Fibroblast of skin of right biceps (primary cell): ENCODE measurements around the gene PHF21A.
"Not testable (repeated sequence)": the region's sequence is repeated elsewhere in the genome, so short reads cannot be mapped to it uniquely, and the experiment has no call there.

Experiments used
- DNase-seq: peaks from one replicate; pipeline ENCODE4 v3.0.0-alpha.2; 2013

PHF21A gene

DNA sequence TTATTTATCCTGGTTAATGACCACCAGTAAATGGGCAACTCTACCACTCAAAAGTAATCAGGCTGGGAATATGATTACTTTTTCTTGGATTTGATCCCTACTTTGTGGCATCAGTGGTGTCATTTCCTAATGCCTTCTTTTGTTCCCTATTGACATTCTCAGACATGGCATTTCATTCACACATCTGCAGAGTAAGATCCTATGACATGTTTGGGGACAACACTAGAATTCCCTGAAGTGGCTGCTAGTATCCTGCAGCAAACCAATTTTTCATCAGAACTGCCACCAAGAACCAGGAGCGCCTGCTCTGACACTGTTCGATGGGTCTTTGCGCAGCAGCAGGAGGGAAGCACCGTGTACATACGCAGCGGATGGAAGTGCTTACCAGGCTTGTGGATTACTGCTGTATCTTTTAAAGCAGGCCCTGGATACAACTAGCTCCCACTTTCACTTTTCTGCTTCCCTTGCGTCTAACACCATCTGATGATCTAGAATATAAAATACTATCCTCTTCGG is 101.1 kb downstream of the PHF21A start:
- DNase-seq, result no peak

DNA sequence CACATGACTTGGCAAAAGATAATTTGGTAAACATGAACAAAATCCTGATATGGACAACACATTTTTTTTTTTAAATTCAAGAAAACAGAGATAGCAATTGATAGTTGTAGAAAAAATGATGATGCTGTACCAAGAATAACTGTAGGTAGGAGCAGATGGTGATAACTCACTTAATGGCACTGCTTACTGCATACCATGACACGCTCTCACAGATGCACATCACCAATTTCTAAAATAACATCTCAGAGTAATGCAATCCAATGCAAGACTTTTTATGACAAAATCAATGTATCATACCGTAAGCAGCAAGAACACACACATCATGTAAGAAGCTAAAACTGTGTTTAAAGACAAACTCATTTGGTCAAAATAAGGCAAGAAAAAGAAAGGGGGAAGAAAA is 102.6 kb downstream of the PHF21A start:
- DNase-seq, result no peak

DNA sequence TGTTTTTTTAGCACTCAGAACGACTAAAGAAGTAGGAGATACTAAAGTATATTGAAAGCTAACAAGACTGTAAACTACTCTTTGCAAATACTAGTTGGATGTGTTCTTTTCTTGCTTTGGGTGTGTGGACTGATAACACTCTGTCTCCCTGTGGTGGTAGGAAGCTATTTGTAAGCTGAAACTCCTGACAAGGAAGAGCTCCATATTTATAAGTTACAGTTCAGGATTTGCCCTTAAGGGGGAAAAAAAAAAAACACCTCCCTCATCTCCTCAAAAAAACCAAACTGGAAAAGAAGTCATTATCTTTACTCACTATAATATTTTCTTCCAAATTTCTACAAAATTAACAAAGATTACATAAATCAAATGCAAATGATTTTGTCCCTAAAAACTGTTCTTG is 103.9 kb downstream of the PHF21A start:
- no peak for DNase-seq

DNA sequence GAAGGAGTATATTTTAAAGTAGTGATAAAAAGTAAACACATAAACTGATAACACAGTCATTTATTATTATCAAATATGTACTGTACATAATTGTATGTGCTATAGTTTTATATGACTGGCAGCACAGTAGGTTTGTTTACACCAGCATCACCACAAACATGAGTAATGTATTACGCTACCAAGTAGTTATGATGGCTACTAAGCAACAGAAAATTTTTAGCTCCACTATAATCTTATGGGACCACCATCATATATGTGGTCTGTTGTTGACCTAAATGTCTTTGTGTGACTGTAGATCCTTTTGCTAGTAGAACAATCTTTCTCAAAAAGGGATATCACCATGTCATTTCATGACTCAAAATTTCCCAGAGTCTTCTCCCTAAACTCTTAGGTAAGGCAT is 105.3 kb downstream of the PHF21A start:
- no peak for DNase-seq

DNA sequence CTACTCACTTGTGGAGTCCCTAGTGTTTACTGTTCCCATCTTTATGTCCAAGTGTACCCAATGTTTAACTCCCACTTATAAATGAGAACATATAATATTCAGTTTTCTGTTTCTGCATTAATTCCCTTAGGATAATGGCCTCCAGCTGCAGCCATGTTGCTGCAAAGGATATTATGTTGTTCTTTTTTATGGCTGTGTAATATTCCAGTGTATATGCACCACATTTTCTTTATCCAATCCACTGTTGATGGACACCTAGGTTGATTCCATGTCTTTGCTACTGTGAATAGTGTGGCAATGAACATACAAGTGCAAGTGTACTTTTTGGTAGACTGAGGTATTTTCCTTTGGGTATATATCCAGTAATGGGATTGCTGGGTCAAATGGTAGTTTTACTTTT is 107.1 kb downstream of the PHF21A start:
- DNase-seq, result not testable (repeated sequence)

DNA sequence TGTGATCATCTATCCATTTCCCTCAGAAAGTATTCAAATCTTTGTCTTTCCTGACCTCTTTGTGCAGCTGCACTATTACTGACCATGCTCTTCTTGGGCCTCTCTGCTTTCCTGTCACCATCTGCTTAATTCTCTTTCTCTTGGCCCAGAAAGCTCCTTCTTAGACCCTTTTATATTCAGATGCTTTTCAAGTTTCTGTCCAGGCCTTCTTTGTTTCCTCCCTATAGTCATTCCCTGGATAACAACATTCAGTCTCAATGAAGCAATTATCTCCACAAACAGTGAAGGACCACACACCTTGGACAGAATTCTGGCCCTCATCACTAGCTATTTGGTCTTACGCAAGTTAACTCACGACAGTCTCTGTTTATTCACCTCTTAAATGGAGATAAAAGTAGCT is 109.1 kb downstream of the PHF21A start:
- no peak for DNase-seq

DNA sequence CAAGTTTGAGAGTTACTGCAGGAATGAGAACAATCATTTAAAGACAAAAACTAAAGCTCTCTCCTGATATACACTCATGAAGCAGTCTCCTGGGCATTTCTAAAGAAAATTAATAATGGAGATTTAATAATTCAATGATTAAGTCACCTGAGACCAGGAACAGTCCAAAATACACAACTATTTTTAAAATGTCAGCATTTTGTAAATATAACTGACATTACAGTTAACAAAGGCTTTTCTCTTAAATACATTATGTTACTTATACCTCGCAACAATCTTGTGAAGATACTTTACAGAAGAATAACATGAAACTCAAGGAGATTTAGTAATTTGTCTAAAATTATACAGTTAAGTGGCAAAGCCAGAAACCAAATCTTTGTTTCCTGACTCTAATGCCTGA is 111.2 kb downstream of the PHF21A start:
- no peak for DNase-seq

DNA sequence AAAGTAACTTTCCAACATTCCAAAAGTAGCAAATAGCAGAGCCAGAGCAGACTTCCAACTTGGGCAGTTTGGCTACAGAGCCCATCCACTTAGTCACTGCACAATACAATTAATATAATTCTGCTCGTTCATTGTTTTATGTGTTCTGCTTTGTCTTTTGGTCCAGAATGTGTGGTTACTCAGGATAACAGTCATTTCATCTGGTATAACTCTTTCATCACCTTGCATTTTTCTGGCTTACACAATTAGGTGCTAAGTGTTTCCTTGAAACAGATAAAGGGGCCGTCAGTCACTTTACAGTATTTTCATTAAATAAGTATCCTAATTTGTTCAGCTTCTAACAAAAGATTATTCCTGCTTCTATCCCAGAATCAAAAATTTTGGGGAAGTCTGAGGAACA is 111.6 kb downstream of the PHF21A start:
- DNase-seq, result no peak

DNA sequence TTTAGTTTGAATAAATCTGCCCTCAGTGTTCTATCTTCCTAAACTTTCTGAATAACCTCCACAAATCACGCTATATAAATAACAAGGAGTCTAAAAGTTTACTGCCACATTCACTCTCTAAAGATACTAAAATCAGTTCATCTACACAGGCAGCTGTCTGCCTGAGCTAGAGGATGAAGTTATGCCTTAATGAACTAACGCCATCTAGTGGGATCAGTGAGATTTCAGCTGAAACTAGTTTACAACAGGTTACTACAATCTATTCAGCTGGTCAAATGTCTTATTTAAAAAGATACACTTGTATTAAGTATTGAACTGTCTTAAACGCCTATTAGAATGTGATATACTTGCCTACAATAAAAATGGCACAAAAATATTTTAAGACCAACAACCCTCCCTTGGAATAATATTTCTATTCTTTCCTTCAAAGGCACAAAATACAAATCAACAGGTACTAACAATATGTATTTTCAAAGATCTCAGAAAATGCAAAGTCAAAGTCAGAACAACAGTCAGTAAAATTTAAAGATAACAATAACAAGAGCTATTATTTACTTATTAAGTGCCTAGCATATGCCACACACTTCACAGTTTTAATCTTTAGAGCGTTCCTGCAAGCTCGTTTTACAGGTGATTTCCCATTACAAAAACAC is 114.7 kb downstream of the PHF21A start:
- DNase-seq, result peak; percentile 75

DNA sequence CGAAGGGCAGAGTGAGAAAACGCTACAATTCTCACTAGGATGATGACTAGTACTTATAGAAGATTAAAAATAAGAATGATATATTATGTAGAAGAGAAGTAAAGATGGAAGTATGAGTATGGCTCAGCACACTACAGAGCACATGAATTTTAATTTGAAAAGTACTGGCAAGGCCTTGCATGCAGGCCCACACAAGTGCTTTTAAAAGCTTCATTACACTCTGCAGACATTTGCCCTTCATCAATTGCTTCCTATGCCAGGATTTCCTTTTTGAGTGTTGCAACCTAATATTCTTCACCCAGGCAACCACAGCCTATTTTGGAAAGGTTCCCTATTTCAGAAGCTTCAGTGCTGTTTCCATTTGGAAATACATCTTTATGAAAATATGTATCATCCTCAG is 117.7 kb downstream of the PHF21A start:
- DNase-seq, result peak; percentile 59

DNA sequence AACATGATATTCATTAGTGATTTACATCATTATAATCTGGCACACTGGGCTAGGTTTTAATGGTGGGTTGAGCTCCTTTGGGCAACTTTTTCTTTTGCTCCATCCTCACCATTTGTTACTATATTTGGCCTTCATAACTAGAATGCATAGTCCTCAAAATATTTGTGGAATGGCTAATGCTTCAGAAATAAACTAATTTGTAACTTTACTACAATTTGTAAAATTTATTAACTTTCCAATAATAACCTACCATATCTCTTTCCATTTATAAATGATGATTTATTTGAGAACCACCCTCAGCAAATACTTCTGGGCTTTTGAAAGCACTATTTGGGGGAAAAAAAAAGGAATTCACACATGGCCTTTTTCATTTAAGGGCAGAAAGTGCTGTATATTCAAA is 119.1 kb downstream of the PHF21A start:
- DNase-seq, result peak; percentile 33

DNA sequence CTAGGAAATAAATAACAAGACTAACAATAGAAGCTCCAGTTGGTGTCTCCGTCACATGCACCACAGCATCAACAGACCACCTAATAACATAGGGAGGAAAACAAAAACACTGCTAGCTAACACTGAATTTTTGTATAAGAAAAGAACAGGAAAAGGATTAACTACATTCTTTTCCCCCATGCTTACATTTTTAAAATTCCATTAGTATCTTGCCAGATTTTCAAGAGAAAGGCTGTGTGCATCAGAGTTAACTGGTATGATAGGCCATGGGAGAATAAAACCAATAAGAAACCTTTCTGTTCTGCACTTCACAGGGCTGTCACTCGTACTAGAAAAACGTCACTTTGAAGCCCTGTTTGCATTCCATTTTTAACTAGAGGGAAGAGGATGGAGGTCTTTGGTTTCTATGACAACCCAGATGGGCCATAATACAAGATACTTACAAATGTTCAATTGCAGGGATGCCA is 119.8 kb downstream of the PHF21A start:
- DNase-seq, result peak; percentile 80

DNA sequence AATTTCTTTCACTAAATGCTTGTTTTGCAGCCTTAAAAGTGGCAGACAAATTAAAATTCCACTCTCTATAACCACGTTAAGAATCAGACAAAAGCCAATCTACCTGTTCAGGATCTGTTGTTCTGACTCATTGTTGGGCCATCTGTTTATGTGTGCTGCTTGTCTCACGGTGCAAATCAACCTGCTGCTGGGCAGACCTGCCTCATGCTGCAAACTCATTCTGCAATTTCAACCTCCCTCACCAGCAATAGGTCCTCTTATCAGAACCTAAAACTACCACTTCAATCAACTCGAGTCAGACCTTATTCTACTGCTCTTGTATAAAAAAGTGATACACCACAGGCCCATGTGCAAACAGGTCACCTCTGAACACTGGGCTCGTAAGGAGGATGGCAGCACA is 123.7 kb downstream of the PHF21A start:
- no peak for DNase-seq

DNA sequence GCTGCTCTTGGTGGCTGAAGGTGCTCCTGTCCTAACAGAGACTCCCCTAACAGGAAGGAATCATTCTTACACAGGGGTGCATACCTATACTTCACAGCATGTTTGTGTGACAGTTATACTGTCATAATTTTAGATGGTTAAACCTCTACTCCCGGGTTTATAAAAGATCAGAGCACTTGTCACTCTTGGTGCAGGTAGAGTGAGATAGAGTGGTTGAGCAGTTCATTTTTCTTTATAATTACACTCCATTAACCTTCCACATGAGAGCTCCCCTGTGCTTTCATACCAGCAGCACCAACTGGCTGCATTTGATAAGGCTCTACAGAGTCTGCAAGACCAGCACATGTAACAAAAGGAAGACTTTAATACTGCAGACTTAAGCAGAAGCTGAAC is 125.9 kb downstream of the PHF21A start:
- DNase-seq, result no peak

DNA sequence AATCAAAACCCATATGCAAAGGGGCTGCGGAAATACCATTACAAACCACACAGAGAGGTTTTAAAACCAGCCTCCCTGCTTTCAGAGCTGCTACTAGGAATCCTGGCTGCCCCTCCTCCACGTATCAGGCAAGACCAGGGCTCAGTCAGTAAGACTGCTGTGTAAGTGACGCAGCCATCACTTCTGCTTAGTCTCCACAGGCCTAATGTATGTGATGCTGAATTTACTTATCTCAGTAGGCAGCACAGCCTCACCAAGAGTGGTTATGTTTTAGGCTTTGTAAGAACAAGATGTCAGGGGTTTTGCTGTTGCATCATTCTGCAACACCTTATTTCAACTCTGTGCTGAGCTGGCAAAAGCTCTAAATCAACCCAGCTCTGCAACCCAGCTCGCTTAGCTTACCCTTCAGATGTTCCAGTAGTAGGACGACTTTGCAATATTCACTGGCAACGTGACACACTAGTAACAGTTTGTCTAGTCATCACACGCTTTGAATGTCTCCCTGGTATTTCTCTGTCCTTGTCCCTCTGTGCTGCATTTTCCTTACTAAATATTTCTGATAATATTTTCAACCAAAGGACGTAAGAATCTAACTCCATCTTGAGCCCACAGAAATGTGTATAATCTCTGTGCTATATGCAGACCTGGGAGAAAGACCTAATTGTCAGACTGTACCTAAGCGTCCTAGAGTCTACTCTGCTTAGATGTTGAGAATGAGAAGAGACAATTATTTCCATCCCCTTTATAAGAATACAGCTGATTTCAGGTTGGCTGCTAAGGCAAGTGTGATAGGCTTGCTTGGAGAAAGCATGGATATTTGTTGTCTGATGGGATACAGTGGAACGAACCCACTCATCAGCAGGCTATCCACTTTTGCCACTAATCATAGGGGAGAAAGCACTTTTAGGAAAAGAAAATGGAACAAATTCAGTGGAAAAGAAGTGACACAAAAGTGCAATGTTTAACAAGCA is 126.6 kb downstream of the PHF21A start:
- peak; percentile 86 for DNase-seq

DNA sequence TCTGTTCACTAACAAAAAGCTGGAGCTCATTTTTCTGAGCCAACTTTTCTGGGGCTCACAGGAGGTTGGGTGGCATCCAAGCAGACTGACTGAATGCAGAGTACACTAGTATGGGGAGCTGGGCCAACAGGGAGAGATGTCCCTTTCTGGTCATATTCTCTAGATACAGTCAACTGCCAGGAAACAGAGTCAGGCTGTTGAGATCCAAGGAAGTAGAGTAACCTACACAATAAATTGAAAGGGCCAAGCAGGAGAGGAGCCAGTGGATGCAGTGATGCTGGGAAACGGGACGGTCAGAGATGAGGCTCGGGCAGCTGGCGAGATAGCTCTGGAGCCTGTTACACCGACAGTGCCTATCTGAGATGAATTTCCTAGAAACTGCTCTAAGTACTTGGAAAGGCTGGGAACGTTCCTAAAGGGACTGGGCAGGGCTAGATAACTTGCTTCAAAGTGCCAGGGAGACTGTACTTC is 127.7 kb downstream of the PHF21A start:
- DNase-seq, result peak; percentile 67

DNA sequence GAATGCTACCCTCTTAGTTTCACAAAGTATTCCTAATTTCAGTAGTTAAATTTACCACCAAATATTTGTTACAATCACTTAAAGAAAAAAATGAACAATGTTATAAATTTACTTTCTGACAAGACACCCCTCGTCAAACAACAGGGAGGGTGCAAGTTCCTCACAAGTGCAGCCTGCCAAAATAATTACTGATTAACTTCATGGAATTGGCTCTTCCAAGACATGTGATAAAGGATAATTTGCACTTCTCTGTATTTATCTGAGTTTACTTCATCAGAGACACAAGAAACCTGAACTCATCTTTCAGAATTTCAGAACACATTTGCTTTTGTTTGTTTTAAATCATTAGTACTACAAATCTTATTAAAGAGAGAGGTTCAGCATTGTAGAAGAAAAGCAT is 132.3 kb downstream of the PHF21A start:
- no peak for DNase-seq

DNA sequence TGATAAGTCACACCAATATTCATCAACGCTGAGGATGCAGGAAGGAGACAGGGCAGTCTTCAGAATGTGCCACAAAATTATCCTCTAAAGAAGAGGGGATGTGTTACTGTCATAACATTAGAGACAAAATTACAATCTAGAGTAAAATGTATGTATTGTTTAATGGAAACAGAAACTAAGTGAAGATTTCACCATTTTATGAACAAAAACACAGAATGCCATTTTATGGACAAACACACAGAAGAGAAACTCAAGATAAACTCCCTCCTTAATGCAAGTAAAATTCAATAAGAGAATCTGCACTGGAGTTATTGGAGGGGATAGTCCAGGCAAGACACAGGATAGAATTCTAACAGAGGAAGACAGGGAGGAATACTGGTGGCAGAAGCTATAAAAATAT is 136.0 kb downstream of the PHF21A start:
- DNase-seq, result no peak

DNA sequence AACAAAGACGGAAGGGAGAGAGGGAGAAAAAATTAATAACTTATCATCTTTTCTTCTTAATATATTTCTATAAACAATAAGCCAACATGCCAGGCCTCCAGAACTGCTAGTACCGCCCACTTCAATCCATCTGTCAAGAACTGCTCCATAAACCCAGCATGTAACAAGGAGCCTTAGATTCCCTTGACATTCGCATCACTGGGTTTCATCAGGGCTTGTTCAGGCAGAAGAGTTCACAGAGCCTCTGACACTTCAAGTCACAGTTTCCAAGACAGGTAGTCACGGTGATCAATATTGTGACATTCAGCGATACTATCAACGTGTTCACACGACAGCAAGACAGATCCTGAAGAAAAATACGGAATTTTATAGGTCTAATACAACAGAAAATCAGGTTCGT is 137.1 kb downstream of the PHF21A start:
- DNase-seq, result no peak

DNA sequence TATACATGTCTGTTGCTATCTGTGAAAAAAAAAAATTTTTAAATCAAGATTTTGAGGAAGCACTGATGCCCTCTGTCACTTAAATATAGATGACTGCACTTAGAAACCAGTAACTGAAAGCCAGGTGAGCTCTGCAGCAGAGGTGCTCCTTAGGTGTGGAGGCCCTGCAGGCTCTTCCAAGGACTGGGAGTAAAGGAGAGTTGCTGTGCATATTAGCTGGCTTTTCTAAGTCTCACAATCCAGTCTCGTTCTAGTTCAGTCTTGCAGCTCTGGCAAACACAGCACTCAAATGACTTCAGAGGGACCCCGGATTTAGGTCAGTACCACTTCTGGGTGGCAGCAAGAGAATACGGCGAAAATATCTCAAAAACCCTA is 137.8 kb downstream of the PHF21A start:
- DNase-seq, result no peak

DNA sequence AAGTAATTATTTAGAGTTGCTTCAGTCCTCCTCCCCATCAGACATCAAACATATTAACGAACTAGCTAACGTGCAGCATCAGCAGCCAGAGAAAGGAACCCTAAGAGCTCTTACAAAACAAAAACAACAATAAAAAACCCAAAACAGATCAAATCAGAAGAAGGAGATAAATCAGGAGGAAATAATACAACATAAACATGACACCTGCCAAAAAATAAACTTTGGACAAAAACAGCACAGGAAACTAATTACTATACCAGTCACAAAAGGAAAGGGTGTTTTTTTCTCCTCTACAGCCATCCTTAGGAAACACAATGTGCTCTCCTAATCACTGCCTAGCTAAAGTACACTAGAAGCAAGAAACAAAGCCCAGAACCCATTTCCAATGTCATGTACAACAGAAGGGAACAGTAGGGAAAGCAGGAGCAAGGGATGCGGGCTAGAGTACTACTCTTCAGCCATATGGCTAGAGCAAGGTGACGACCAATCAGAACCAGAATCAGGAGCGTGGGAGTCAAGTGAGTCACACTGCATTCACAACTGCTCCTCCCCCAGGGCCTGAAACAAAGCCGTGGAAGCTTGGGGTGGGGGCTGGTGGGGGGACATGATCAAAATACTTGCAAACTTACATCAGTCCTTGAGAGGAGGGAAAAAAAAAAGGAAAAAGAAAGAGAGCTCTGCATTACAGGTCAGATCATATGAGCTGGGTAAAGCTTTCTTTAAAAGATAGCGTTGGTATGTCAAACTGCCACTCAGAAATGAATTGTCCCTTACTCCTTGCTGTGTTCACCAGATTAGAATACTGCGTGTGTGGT is 138.4 kb downstream of the PHF21A start:
- DNase-seq, result peak; percentile 94

DNA sequence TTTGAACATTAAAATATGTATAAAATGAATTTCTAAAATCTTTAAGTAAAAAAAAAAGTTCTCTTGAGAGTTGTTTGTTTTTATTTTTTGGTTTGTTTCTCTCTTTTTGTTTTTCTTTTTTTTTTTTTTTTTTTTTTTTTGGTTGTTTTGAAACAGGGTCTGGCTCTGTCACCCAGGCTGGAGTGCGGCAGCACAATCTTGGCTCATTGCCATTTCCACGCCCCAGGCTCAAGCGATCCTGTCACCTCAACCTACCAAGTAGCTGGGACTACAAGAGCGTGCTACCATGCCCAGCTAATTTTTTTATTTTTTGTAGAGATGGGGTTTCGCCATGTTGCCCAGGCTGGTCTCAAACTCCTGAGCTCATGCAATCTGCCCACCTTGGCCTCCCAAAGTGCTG is 139.4 kb downstream of the PHF21A start:
- not testable (repeated sequence) for DNase-seq

DNA sequence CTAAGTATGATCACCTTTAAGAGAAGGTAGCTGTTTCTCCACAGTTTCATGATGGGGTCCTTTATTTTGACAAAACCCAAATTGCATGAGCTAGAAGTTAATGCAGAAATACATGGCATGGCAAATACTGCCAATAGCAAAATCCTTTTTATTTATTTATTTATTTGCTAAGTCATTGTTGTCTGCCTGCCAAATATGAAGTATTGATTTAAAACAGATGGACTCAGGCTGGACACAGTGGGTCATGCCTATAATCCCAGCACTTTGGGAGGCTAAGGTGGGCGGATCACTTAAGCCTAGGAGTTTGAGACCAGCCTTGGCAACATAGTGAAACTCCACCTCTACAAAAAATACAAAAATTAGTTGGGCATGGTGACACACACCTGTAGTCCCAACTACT is 146.4 kb downstream of the PHF21A start:
- DNase-seq, result peak; percentile 14
